Loucy (cell line): ENCODE data around the gene SLC6A1.

Source experiments
- H2AFZ ChIP-seq: fragments of 200-600 bp; sonication (generic); 2 replicates; pipeline ENCODE4 v1.6.0; 2016; ENCODE audit warnings: antibody characterized with exemption, mild to moderate bottlenecking, low read length, moderate library complexity
- H3F3A ChIP-seq: fragments of 200-600 bp; 2 replicates; pipeline ENCODE4 v1.6.0; 2016; ENCODE audit warnings: antibody characterized with exemption, low read depth, mild to moderate bottlenecking
- H3K27me3 ChIP-seq: fragments of 200-600 bp; sonication (generic); 2 replicates; pipeline ENCODE4 v1.6.1; 2014; ENCODE audit warnings: low read length, mild to moderate bottlenecking; ENCODE audit not compliant: insufficient read depth, poor library complexity, severe bottlenecking
- H3K36me3 ChIP-seq: fragments of 200-600 bp; sonication (generic); 2 replicates; pipeline ENCODE4 v1.6.1; 2016; ENCODE audit warnings: low read length; ENCODE audit not compliant: insufficient read depth
- H3K4me1 ChIP-seq: fragments of 200-600 bp; sonication (generic); 2 replicates; pipeline ENCODE4 v1.5.1; 2014; ENCODE audit warnings: low read length, mild to moderate bottlenecking; ENCODE audit not compliant: insufficient read depth, poor library complexity, severe bottlenecking
- H3K4me2 ChIP-seq: fragments of 200-600 bp; sonication (generic); 2 replicates; pipeline ENCODE4 v1.6.0; 2014; ENCODE audit warnings: antibody characterized with exemption, low read length, low read depth, mild to moderate bottlenecking; ENCODE audit not compliant: poor library complexity, severe bottlenecking
- H3K4me3 ChIP-seq: fragments of 200-600 bp; sonication (generic); 2 replicates; pipeline ENCODE4 v1.5.1; 2014; ENCODE audit warnings: low read length, mild to moderate bottlenecking, mixed read lengths; ENCODE audit not compliant: poor library complexity, severe bottlenecking
- H3K79me2 ChIP-seq: fragments of 200-600 bp; sonication (generic); 2 replicates; pipeline ENCODE4 v1.6.1; 2014; ENCODE audit warnings: low read length; ENCODE audit not compliant: insufficient read depth
- H3K9ac ChIP-seq: fragments of 200-600 bp; sonication (generic); 2 replicates; pipeline ENCODE4 v1.6.0; 2014; ENCODE audit warnings: mild to moderate bottlenecking, low read depth, low read length, moderate library complexity; ENCODE audit not compliant: poor library complexity, severe bottlenecking
- H3K9me2 ChIP-seq: fragments of 200-600 bp; sonication (generic); replicated peaks from 2 replicates; pipeline ENCODE4 v1.6.1; 2016; ENCODE audit warnings: low read depth, low read length, mixed read lengths
- H3K9me3 ChIP-seq: fragments of 200-600 bp; sonication (generic); 2 replicates; pipeline ENCODE4 v1.6.1; 2014; ENCODE audit warnings: mild to moderate bottlenecking, antibody characterized with exemption, low read length, low read depth; ENCODE audit not compliant: insufficient read depth
- H4K20me1 ChIP-seq: fragments of 200-600 bp; sonication (generic); 2 replicates; pipeline ENCODE4 v1.6.0; 2014; ENCODE audit warnings: antibody characterized with exemption, low read length, mild to moderate bottlenecking; ENCODE audit not compliant: insufficient read depth, poor library complexity, severe bottlenecking
- EZH2phosphoT487 ChIP-seq: fragments of 200-600 bp; IDR thresholded peaks from 2 replicates; pipeline ENCODE4 v1.6.1; 2018; ENCODE audit warnings: antibody characterized with exemption, mild to moderate bottlenecking, moderate library complexity, borderline replicate concordance
- TF ChIP-seq, protein P1 (sequence below): fragments of 200-600 bp; sonication (generic); conservative IDR thresholded peaks from 2 replicates; pipeline ENCODE4 v1.5.1; 2014; ENCODE audit warnings: mild to moderate bottlenecking, antibody characterized with exemption, low read length

The SLC6A1 gene

DNA sequence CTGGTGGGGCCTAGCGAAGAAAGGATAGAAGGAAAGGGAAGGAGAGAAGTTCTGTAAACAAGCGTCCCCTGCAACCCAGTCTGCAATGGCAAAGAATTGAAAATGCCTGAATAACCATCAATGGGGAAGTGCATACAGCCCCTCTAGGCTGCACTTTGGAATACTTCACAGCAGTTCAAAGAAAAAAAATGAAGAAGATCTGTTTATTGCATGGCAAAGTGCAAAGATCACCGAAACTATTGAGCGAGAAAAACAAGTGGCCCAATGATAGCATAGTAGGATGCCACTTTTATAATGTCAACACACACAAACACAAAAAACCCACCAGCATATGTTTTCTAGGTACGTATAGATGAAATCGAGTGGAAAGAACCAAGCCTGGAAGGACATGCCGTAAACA is 13.6 kb upstream of the SLC6A1 start:
- Histone ChIP-seq H3K4me3 (no peak overlapping the region), H3K9me2 (no peaks in the 10 kb centered on the region), H3K79me2 (no peaks in the 10 kb centered on the region), H3K36me3 (no peaks in the 10 kb centered on the region), H3K4me2 (no peak overlapping the region), H4K20me1 (no peaks in the 10 kb centered on the region), H3F3A (no peaks in the 10 kb centered on the region), H3K9ac (no peak overlapping the region), H3K27me3 (no peaks in the 10 kb centered on the region), H3K4me1 (no peaks in the 10 kb centered on the region), H3K9me3 (no peaks in the 10 kb centered on the region; the same call in 1 of the 2 replicates), H2AFZ (no peak overlapping the region)
- no peak for TF ChIP-seq EZH2phosphoT487
- TF ChIP-seq, protein P1, sequence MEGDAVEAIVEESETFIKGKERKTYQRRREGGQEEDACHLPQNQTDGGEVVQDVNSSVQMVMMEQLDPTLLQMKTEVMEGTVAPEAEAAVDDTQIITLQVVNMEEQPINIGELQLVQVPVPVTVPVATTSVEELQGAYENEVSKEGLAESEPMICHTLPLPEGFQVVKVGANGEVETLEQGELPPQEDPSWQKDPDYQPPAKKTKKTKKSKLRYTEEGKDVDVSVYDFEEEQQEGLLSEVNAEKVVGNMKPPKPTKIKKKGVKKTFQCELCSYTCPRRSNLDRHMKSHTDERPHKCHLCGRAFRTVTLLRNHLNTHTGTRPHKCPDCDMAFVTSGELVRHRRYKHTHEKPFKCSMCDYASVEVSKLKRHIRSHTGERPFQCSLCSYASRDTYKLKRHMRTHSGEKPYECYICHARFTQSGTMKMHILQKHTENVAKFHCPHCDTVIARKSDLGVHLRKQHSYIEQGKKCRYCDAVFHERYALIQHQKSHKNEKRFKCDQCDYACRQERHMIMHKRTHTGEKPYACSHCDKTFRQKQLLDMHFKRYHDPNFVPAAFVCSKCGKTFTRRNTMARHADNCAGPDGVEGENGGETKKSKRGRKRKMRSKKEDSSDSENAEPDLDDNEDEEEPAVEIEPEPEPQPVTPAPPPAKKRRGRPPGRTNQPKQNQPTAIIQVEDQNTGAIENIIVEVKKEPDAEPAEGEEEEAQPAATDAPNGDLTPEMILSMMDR, result no peak

DNA sequence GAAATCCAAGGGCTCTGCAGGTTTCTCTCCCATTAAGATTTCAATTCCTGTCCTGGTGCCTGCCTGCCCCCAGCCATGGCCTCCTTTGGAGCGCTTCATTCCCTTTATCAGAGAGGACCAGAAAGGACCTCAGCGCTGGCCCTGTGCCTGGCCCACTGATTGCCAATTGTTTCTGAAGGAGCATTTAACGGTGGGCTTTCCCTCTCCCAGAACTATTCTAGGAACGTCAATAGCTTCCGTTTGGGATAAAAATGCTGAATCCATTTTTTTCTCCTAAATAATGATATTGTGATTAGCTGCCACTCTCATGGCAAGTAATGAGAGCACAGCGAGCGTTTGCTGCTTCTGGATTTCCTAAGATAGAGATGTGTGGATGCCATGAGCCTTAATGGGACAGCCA is 12.2 kb upstream of the SLC6A1 start:
- Histone ChIP-seq H3K9me3 (no peaks in the 10 kb centered on the region), H3K4me1 (no peaks in the 10 kb centered on the region), H2AFZ (no peak overlapping the region), H3K27me3 (no peaks in the 10 kb centered on the region), H3K79me2 (no peaks in the 10 kb centered on the region), H3K9me2 (no peaks in the 10 kb centered on the region), H3F3A (no peaks in the 10 kb centered on the region), H3K36me3 (no peaks in the 10 kb centered on the region), H3K4me3 (no peak overlapping the region), H3K9ac (no peak overlapping the region), H3K4me2 (no peak overlapping the region), H4K20me1 (no peaks in the 10 kb centered on the region)
- TF ChIP-seq, protein P1, result no peak
- TF ChIP-seq EZH2phosphoT487, result no peak

DNA sequence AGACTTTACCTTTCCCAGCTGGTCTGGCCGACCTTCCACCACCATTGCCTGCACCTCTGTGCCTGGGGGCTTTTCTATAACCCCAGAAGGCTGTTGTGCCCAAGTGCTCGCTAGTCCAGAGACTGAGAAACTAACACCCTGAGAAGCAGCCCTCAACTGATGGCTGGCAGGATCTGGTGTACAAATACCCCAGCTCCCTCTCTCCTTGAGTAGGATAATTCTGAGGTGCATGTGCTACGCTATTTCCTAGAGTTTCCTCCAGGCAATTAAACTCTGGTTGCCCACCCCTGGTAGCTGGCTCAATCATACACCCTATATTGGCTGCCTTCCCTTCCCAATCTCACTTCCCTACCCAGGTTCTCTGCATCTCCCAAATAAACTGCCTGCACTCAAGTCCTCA is 11.5 kb upstream of the SLC6A1 start:
- Histone ChIP-seq H3K4me2 (no peak overlapping the region), H3K9me3 (no peaks in the 10 kb centered on the region), H3K4me3 (no peak overlapping the region), H3K36me3 (no peaks in the 10 kb centered on the region), H3K79me2 (no peaks in the 10 kb centered on the region), H3F3A (no peaks in the 10 kb centered on the region), H3K4me1 (no peaks in the 10 kb centered on the region), H2AFZ (no peak overlapping the region), H3K9me2 (no peaks in the 10 kb centered on the region), H4K20me1 (no peaks in the 10 kb centered on the region), H3K27me3 (no peaks in the 10 kb centered on the region), H3K9ac (no peak overlapping the region)
- TF ChIP-seq EZH2phosphoT487, result no peak
- TF ChIP-seq, protein P1, result no peak
